C4-2B (cell line): ENCODE data around the gene GCLC.

Experiments used
- CTCF ChIP-seq: fragments of 450-650 bp; conservative IDR thresholded peaks from 2 replicates; pipeline ENCODE4 v1.5.1; 2017; ENCODE audit warnings: mild to moderate bottlenecking
- ZFX ChIP-seq: fragments of 450-650 bp; IDR thresholded peaks from 2 replicates; pipeline ENCODE4 v1.6.1; 2017

- TF ChIP-seq CTCF (no peak), ZFX (no peak)
Measured at GRCh38 chr6:53536561-53536960, 8.3 kb downstream of the GCLC start.
